Lower leg skin (tissue), 4 donors: Measurements from ENCODE around the gene RDM1. TPM values are rescaled to one million over a fixed set of nuclear protein-coding genes. Genes with fewer than 3 reads are reported as not detected.
"Not testable (repeated sequence)": the region's sequence is repeated elsewhere in the genome, so short reads cannot be mapped to it uniquely, and the experiment has no call there.

Source experiments
- DNase-seq, 2 donors: peaks; one replicate each; pipeline ENCODE4 v3.0.0-alpha.2; 2019; ENCODE audit warnings: low spot score in 2 of 2
- H3K4me3 ChIP-seq: fragments of 200-600 bp; sonication (generic); 2 replicates; pipeline ENCODE4 v1.5.1; 2017; ENCODE audit warnings: mild to moderate bottlenecking, low read depth; ENCODE audit not compliant: poor library complexity, severe bottlenecking
- CTCF ChIP-seq, 3 donors: fragments of 450-650 bp; IDR thresholded peaks; one replicate each; pipeline ENCODE4 v1.5.1; 2016; ENCODE audit warnings: antibody characterized with exemption in 3 of 3, mild to moderate bottlenecking in 3 of 3, moderate library complexity in 2 of 3
- POLR2A ChIP-seq, 2 donors: fragments of 450-650 bp; IDR thresholded peaks; one replicate each; pipeline ENCODE4 v1.6.1; 2016 to 2017; ENCODE audit warnings: antibody characterized with exemption in 2 of 2, mild to moderate bottlenecking in 1 of 2, moderate library complexity in 1 of 2
- WGBS, 2 donors: methylation state at CpG; one replicate each; pipeline ENCODE4 v1.1.5; 2018; 5-methylcytosine and 5-hydroxymethylcytosine counted together
- intact Hi-C: fragments of 100-400 bp; cut with DNase I; formaldehyde crosslinking; loops from one replicate; pipeline ENCODE4 v1.15.0; 2023; ENCODE audit warnings: low total_unique reads
- total RNA-seq, 4 donors: library from RNA; depleted of rRNA; stranded (reverse); fragments of >200 nt; gene quantifications; one replicate each; pipeline ENCODE4 v1.1.0, GENCODE V29; 2016

Gene RDM1
- total RNA-seq, 4 donors from 2014 or later = not detected

GRCh38 chr17:35903451-35903850 is 27.1 kb downstream of the RDM1 start:
- no peak overlapping the region for H3K4me3 ChIP-seq
- WGBS, 2 donors = 89 to 96% methylated on average over 5 of the region's 5 CpGs
- DNase-seq = no peak
- TF ChIP-seq CTCF (IDR thresholded peaks at IDR 0.05) (no peak), POLR2A (IDR thresholded peaks at IDR 0.05) (no peak)
- intact Hi-C loops = no loop called here

DNA sequence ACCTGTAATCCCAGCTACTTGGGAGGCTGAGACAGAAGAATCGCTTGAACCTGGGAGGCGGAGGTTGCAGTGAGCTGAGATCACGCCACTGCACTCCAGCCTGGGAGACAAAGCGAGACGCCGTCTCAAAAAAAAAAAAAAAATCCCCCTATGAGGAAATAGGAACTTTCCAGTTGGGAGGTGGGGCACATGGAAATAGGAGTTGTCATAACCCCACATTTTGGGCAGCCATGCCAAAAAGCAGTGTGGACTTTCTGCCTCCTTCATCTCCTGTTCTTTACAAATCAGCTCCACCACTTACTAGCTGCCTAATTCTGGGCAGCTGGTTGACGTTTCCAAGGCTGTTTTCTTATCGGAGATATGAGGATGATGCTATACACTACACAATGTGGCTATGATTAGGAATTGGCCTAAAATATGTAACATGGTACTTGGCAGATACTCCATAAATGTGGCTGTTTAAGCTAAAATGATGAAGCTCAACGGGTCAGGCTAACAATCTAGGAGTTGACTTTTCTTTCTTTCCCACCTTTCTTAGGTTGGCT is 28.9 kb downstream of the RDM1 start:
- H3K4me3 ChIP-seq = no peak overlapping the region
- 69 to 73% methylated on average over 9 of the region's 9 CpGs for WGBS, 2 donors
- intact Hi-C loops = no loop called here
- no peak for DNase-seq
- no peak for TF ChIP-seq POLR2A (IDR thresholded peaks at IDR 0.05)
- no peak for TF ChIP-seq CTCF (IDR thresholded peaks at IDR 0.05)

- no peak for TF ChIP-seq POLR2A (IDR thresholded peaks at IDR 0.05)
- TF ChIP-seq CTCF (IDR thresholded peaks at IDR 0.05) = no peak
- 31 to 34% methylated on average over 11 of the region's 11 CpGs for WGBS, 2 donors
- intact Hi-C loops = no loop called here
- DNase-seq = no peak
- H3K4me3 ChIP-seq = no peak overlapping the region
Measured at GRCh38 chr17:35900708-35901480, 29.7 kb downstream of the RDM1 start.

DNA sequence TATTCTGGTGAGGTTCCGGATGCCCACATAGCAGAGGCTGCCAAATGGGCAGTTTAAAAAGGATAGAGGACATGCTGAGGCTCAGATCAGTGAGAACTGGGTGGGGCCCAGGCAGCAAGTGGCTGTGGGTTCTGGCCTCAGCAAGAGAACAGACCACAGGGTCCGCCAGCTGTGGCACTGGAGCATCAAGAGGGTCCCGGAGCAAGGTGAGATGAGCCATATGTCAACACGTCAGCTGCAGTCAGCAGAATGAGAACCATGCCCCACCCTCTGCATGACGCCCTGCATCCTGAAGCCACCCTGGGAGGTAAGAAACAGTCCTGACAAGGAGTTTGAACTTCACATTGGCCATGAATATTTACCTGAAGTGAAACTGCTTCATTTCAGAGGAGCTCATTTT is 30.3 kb downstream of the RDM1 start:
- WGBS, 2 donors = 44 to 58% methylated on average over 5 of the region's 5 CpGs
- H3K4me3 ChIP-seq = no peak overlapping the region
- TF ChIP-seq CTCF (IDR thresholded peaks at IDR 0.05) = no peak
- TF ChIP-seq POLR2A (IDR thresholded peaks at IDR 0.05) = no peak
- DNase-seq = no peak
- intact Hi-C loops = no loop called here

- intact Hi-C loops = no loop called here
- TF ChIP-seq CTCF (IDR thresholded peaks at IDR 0.05) (no peak), POLR2A (IDR thresholded peaks at IDR 0.05) (no peak)
- no peak for DNase-seq
- 57 to 60% methylated on average over 6 of the region's 6 CpGs for whole genome bisulfite sequencing, 2 donors
- no peak overlapping the region for H3K4me3 ChIP-seq
Measured at GRCh38 chr17:35898283-35899070, 32.1 kb downstream of the RDM1 start.

DNA sequence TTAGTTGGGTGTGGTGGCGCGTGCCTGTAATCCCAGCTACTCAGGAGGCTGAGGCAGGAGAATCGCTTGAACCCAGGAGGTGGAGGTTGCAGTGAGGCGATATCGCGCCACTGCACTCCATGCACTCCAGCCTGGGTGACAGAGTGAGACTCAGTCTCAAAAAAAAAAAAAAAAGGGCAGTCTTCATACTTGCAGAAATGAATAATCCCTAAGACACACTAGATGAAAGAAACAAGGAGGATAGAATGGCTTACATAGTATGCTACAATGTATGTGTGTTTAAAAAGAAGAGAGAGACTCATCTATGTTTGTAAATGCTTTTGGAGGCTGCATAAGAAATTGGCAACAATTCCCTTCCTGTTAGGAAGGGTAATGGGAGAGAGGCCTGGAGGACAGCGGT is 32.8 kb downstream of the RDM1 start:
- intact Hi-C loops, DNase-seq, H3K4me3 ChIP-seq: not testable (repeated sequence)
- WGBS, 2 donors = 93 to 97% methylated on average over 7 of the region's 7 CpGs
